OCI-LY1 (cell line): ENCODE results near the gene NCAPG2.

Experiments used
- H2AFZ ChIP-seq: fragments of 200-600 bp; sonication (generic), shearing (Covaris generic); 2 replicates; pipeline ENCODE4 v1.6.0; 2014; ENCODE audit warnings: antibody characterized with exemption, mild to moderate bottlenecking, low read length
- H3F3A ChIP-seq: fragments of 200-600 bp; sonication (generic), shearing (Covaris generic); 2 replicates; pipeline ENCODE4 v1.6.0; 2014; ENCODE audit warnings: mild to moderate bottlenecking, antibody characterized with exemption, low read length, moderate library complexity; ENCODE audit not compliant: insufficient read depth
- H3K27ac ChIP-seq: fragments of 200-600 bp; sonication (generic); 2 replicates; pipeline ENCODE4 v1.5.1; 2014; ENCODE audit warnings: low read length, mixed run types, mild to moderate bottlenecking, low read depth; ENCODE audit not compliant: poor library complexity, severe bottlenecking
- H3K27me3 ChIP-seq: fragments of 200-600 bp; sonication (generic); 2 replicates; pipeline ENCODE4 v1.6.0; 2014; ENCODE audit warnings: antibody characterized with exemption, mild to moderate bottlenecking, low read length, moderate library complexity; ENCODE audit not compliant: insufficient read depth
- H3K36me3 ChIP-seq: fragments of 200-600 bp; sonication (generic); 2 replicates; pipeline ENCODE4 v1.6.1; 2014; ENCODE audit warnings: mild to moderate bottlenecking, antibody characterized with exemption, low read length, moderate library complexity, mixed read lengths; ENCODE audit not compliant: insufficient read depth
- H3K4me1 ChIP-seq: fragments of 200-600 bp; sonication (generic); 2 replicates; pipeline ENCODE4 v1.5.1; 2014; ENCODE audit warnings: mild to moderate bottlenecking, low read length, moderate library complexity; ENCODE audit not compliant: insufficient read depth, severe bottlenecking
- H3K4me2 ChIP-seq: fragments of 200-600 bp; sonication (generic), shearing (Covaris generic); 2 replicates; pipeline ENCODE4 v1.6.1; 2014; ENCODE audit warnings: low read length
- H3K4me3 ChIP-seq: fragments of 200-600 bp; sonication (generic); 2 replicates; pipeline ENCODE4 v1.5.1; 2014; ENCODE audit warnings: low read length, low read depth, mild to moderate bottlenecking, mixed read lengths; ENCODE audit not compliant: poor library complexity, severe bottlenecking
- H3K79me2 ChIP-seq: fragments of 200-600 bp; shearing (Covaris generic); 2 replicates; pipeline ENCODE4 v1.6.1; 2016; ENCODE audit warnings: mixed run types, low read length, mixed read lengths; ENCODE audit not compliant: insufficient read depth
- H3K9ac ChIP-seq: fragments of 200-600 bp; sonication (generic), shearing (Covaris generic); 2 replicates; pipeline ENCODE4 v1.6.1; 2014; ENCODE audit warnings: mild to moderate bottlenecking, low read length, mixed read lengths
- H3K9me2 ChIP-seq: fragments of 200-600 bp; sonication (generic), shearing (Covaris generic); 2 replicates; pipeline ENCODE4 v1.6.1; 2014; ENCODE audit warnings: low read depth, mild to moderate bottlenecking, low read length, mixed read lengths
- H3K9me3 ChIP-seq: fragments of 200-600 bp; shearing (Covaris generic); 2 replicates; pipeline ENCODE4 v1.6.1; 2014; ENCODE audit warnings: low read length, mixed read lengths
- H4K20me1 ChIP-seq: fragments of 200-600 bp; sonication (generic), shearing (Covaris generic); 2 replicates; pipeline ENCODE4 v1.6.0; 2016; ENCODE audit warnings: mild to moderate bottlenecking, low read length; ENCODE audit not compliant: insufficient read depth
- EZH2 ChIP-seq: fragments of 200-600 bp; sonication (generic), shearing (Covaris generic); IDR thresholded peaks from 2 replicates; pipeline ENCODE4 v1.8.0; 2017; ENCODE audit warnings: borderline replicate concordance, mixed run types, mild to moderate bottlenecking, antibody characterized with exemption, low read length, moderate library complexity, mixed read lengths
- TF ChIP-seq, protein P1 (sequence below): fragments of 200-600 bp; sonication (generic), shearing (Covaris generic); IDR thresholded peaks from 2 replicates; pipeline ENCODE4 v1.5.1; 2017; ENCODE audit warnings: mild to moderate bottlenecking, antibody characterized with exemption, low read length, moderate library complexity, mixed read lengths

NCAPG2 gene

DNA sequence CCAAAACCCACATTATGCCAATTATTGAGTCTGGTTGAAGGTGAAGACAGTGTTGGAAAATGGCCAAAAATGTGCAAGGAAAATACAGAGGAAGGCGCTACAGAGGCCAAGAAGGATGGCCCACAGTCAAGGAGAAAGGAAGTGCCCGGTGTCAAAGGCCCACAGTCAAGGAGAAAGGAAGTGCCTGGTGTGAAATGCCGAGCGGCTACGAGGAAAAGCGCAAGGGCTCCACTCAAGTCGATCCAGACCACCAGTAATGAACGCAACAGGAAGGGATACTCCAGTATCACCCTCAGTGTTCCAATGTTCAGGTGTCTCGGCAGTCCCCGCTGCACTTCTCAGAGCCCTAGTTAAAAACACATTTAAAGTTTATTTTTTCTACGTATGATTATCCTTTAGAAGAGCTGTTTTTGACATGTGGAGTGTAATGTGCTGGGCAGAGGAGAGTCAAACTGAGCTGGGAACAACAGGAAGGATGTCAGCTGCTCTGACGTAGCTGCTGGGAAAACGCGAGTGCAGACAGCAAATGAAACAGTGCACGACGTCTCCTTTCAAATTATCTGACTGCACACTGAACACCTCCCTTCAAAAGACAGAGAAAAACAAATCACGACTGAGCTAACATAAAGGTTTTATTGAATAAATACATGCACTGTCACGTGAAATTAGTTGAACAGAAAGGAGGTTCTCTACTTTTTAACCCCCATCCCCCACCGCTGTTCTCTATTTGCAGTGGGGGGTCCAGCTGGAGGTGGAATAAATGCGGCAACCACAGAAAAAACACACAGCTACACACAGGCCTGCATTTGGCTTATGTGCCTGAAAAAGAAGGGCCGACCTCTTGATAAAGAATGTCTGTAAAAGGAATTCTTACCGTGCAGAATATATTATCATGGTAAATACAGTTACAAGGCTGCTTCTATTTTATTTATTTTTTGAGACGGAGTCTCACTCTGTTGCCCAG, 26.1 kb upstream of the NCAPG2 start:
- Histone ChIP-seq H4K20me1 (no peaks in the 10 kb centered on the region), H3K4me2 (no peak overlapping the region), H3K9me2 (no peaks in the 10 kb centered on the region), H2AFZ (no peak overlapping the region), H3K27me3 (no peaks in the 10 kb centered on the region), H3F3A (no peaks in the 10 kb centered on the region), H3K79me2 (no peaks in the 10 kb centered on the region), H3K4me1 (no peaks in the 10 kb centered on the region), H3K9me3 (no peaks in the 10 kb centered on the region), H3K9ac (no peak overlapping the region), H3K4me3 (no peak overlapping the region), H3K36me3 (no peaks in the 10 kb centered on the region), H3K27ac (no peak overlapping the region)
- TF ChIP-seq, protein P1, sequence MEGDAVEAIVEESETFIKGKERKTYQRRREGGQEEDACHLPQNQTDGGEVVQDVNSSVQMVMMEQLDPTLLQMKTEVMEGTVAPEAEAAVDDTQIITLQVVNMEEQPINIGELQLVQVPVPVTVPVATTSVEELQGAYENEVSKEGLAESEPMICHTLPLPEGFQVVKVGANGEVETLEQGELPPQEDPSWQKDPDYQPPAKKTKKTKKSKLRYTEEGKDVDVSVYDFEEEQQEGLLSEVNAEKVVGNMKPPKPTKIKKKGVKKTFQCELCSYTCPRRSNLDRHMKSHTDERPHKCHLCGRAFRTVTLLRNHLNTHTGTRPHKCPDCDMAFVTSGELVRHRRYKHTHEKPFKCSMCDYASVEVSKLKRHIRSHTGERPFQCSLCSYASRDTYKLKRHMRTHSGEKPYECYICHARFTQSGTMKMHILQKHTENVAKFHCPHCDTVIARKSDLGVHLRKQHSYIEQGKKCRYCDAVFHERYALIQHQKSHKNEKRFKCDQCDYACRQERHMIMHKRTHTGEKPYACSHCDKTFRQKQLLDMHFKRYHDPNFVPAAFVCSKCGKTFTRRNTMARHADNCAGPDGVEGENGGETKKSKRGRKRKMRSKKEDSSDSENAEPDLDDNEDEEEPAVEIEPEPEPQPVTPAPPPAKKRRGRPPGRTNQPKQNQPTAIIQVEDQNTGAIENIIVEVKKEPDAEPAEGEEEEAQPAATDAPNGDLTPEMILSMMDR, result no peak
- TF ChIP-seq EZH2, result no peak

DNA sequence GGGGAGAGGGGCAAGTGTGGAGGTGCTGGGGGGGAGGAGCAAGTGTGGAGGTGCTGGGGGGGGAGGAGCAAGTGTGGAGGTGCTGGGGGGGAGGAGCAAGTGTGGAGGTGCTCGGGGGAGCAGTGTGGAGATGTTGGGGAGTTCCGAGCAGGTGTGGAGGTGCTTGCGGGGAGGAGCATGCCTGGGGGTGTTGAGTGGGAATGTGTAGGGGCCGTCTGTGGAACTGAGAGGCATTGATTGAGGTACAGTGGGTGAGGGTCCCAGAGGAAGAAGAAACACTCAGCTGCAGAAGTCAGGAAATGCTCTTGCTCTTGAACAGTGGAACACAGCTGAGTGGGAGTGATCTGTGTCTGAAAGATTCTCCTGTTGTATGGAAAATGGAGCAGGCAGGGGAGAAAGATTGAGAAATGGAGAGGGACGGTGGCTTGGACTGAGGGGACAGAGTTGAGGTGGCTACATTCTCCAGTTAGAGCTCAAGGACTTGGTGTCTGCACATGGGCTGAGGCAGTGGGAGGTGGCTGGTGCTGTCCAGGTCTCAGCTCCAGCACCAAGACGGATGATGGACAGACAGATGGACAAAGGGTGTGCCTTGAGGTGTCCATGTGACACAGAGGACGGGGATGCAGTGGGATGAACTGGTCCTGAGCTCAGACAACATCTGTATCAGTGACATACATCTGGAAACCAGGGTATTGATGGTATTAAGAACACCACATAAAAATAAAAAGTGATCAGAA, 25.2 kb upstream of the NCAPG2 start:
- Histone ChIP-seq H3K4me2 (no peak overlapping the region), H3K27ac (no peak overlapping the region), H3K9me2 (no peaks in the 10 kb centered on the region), H3K79me2 (no peaks in the 10 kb centered on the region), H2AFZ (no peak overlapping the region), H3K36me3 (no peaks in the 10 kb centered on the region), H3K27me3 (no peaks in the 10 kb centered on the region), H3K9me3 (0 out of 2 replicates have a peak, but pooled peaks cover 3% of the 10 kb centered on the region), H3F3A (no peaks in the 10 kb centered on the region), H3K4me3 (no peak overlapping the region), H3K9ac (no peak overlapping the region), H4K20me1 (no peaks in the 10 kb centered on the region), H3K4me1 (no peaks in the 10 kb centered on the region)
- TF ChIP-seq, protein P1, result no peak
- no peak for TF ChIP-seq EZH2

DNA sequence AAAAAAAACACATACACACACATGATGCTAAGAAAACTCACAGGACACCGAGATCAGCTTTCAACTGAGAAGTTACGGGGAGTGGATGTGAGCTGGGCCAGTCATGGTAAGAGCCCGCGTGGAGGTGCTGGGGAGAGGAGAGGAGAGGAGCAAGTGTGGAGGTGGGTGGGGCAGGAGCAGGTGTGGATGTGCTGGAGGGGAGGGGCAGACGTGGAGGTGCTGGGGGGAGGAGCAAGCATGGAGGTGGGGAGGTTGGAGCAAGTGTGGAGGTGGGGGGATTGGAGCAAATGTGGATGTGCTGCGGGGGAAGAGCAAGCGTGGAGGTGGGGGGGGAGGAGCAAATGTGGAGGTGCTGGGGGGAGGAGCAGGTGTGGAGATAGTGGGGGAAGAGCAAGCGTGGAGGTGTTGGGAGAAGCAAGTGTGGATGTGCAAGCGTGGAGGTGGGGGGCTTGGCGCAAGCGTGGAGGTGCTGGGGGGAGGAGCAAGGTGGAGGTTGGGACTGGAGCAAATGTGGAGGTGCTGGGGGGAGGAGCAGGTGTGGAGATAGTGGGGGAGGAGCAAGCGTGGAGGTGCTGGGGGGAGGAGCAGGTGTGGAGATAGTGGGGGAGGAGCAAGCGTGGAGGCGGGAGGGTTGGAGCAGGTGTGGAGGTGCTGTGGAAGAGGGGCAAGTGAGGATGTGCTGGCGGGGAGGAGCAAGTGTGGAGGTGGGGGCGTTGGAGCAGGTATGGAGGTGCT, 24.5 kb upstream of the NCAPG2 start:
- no peaks in the 10 kb centered on the region for H3K9me2 ChIP-seq
- no peaks in the 10 kb centered on the region for H3K27me3 ChIP-seq
- no peak overlapping the region for H3K4me3 ChIP-seq
- no peak overlapping the region for H3K9ac ChIP-seq
- TF ChIP-seq, protein P1, result no peak
- no peak for TF ChIP-seq EZH2
- H2AFZ ChIP-seq, result no peak overlapping the region
- no peaks in the 10 kb centered on the region for H3K4me1 ChIP-seq
- no peaks in the 10 kb centered on the region for H3K79me2 ChIP-seq
- H4K20me1 ChIP-seq, result no peaks in the 10 kb centered on the region
- no peak overlapping the region for H3K27ac ChIP-seq
- 0 out of 2 replicates have a peak, but pooled peaks cover 3% of the 10 kb centered on the region for H3K9me3 ChIP-seq
- no peaks in the 10 kb centered on the region for H3K36me3 ChIP-seq
- H3K4me2 ChIP-seq, result no peak overlapping the region
- H3F3A ChIP-seq, result no peaks in the 10 kb centered on the region
